ENCODE results near the gene WDR3.

GRCh38 chr1:117905019-117905418 lies 24.5 kb upstream of the WDR3 start:
- TF ChIP-seq CTCF (conservative IDR thresholded peaks at IDR 0.05; ENCODE audit: low read length) (no peak), EZH2phosphoT487 (IDR thresholded peaks at IDR 0.05; ENCODE audit: borderline replicate concordance) (no peak)
